GM19193 (cell line): ENCODE results near the gene UBE2J2.

Source experiments
- POLR2A ChIP-seq: IDR thresholded peaks from 4 replicates; pipeline ENCODE4 v1.6.1; 2011; ENCODE audit not compliant: insufficient read depth, insufficient read length; ENCODE audit errors: extremely low read depth

The UBE2J2 gene

GRCh38 chr1:1292851-1293250 lies 19.2 kb upstream of the UBE2J2 start:
- no peak for TF ChIP-seq POLR2A

GRCh38 chr1:1292442-1292779 lies 18.8 kb upstream of the UBE2J2 start:
- TF ChIP-seq POLR2A, result no peak

GRCh38 chr1:1291548-1292441 lies 18.1 kb upstream of the UBE2J2 start:
- no peak for TF ChIP-seq POLR2A

- TF ChIP-seq POLR2A, result no peak
Observed at GRCh38 chr1:1291023-1291528, 17.4 kb upstream of the UBE2J2 start.

- TF ChIP-seq POLR2A, result no peak
Observed at GRCh38 chr1:1290238-1290731, 16.6 kb upstream of the UBE2J2 start.

- TF ChIP-seq POLR2A, result no peak
Observed at GRCh38 chr1:1287288-1288110, 13.8 kb upstream of the UBE2J2 start.

- no peak for TF ChIP-seq POLR2A
Observed at GRCh38 chr1:1286313-1287261, 12.9 kb upstream of the UBE2J2 start.

GRCh38 chr1:1285611-1286311 lies 12.1 kb upstream of the UBE2J2 start:
- TF ChIP-seq POLR2A, result no peak

- no peak for TF ChIP-seq POLR2A
Observed at GRCh38 chr1:1285102-1285571, 11.5 kb upstream of the UBE2J2 start.

GRCh38 chr1:1284221-1285101 lies 10.8 kb upstream of the UBE2J2 start:
- TF ChIP-seq POLR2A, result no peak

GRCh38 chr1:1283821-1284220 lies 10.2 kb upstream of the UBE2J2 start:
- no peak for TF ChIP-seq POLR2A

- TF ChIP-seq POLR2A, result no peak
Observed at GRCh38 chr1:1282998-1283397, 9.3 kb upstream of the UBE2J2 start.

GRCh38 chr1:1281533-1282321 lies 8.1 kb upstream of the UBE2J2 start:
- no peak for TF ChIP-seq POLR2A
